GM12878 (cell line): ENCODE measurements around the gene TTC16. TPM values are rescaled to one million over a fixed set of nuclear protein-coding genes. Genes with fewer than 3 reads are reported as not detected.
A peak's percentile ranks its signal among the peaks of the same experiment; 100 is the strongest.

Experiments
- ASH2L ChIP-seq: fragments of 300-600, 200-600 bp; sonication (generic); IDR thresholded peaks from 2 replicates; pipeline ENCODE4 v1.6.1; 2017; ENCODE audit warnings: low read depth, mild to moderate bottlenecking, borderline replicate concordance
- ATF7 ChIP-seq: fragments of 450-650 bp; IDR thresholded peaks from 2 replicates; pipeline ENCODE4 v1.6.1; 2016; ENCODE audit warnings: low read depth, mild to moderate bottlenecking
- BACH1 ChIP-seq: fragments of 450-650 bp; IDR thresholded peaks from 2 replicates; pipeline ENCODE4 v1.6.1; 2017; ENCODE audit warnings: mild to moderate bottlenecking, borderline replicate concordance
- BHLHE40 ChIP-seq, 2 experiments: fragments of 450-650 bp in 1 of 2; IDR thresholded peaks; 2 replicates each; pipeline ENCODE4 v1.6.1; 2011 to 2017; ENCODE audit warnings: low read depth in 2 of 2, borderline replicate concordance in 1 of 2, improper control_type of control experiment in 1 of 2, low read length in 1 of 2, mild to moderate bottlenecking in 1 of 2
- BMI1 ChIP-seq: fragments of 450-650 bp; IDR thresholded peaks from 2 replicates; pipeline ENCODE4 v1.6.1; 2016; ENCODE audit warnings: mild to moderate bottlenecking, moderate library complexity, borderline replicate concordance
- CREM ChIP-seq: IDR thresholded peaks from 2 replicates; pipeline ENCODE4 v1.6.1; 2014; ENCODE audit warnings: antibody characterized with exemption, low read depth
- EP300 ChIP-seq, 2 experiments: fragments of 150-350 bp in 1 of 2; IDR thresholded peaks; 2 replicates each; pipeline ENCODE4 v1.6.1; 2011 to 2012; ENCODE audit warnings: low read depth in 2 of 2, low read length in 2 of 2, borderline replicate concordance in 1 of 2, improper control_type of control experiment in 1 of 2, inconsistent platforms in 1 of 2; ENCODE audit not compliant: control insufficient read depth in 1 of 2
- ETV6 ChIP-seq, 2 experiments: fragments of 450-650 bp in 1 of 2; IDR thresholded peaks in 1 of 2; conservative IDR thresholded peaks in 1 of 2; 2 replicates each; pipeline ENCODE4 v1.6.1; 2014; ENCODE audit warnings: antibody characterized with exemption in 1 of 2, borderline replicate concordance in 1 of 2, low read depth in 1 of 2, mild to moderate bottlenecking in 1 of 2, moderate library complexity in 1 of 2
- HDGF ChIP-seq: fragments of 450-650 bp; IDR thresholded peaks from 2 replicates; pipeline ENCODE4 v1.6.1; 2016; ENCODE audit warnings: antibody characterized with exemption
- MLLT1 ChIP-seq: fragments of 450-650 bp; IDR thresholded peaks from 2 replicates; pipeline ENCODE4 v1.6.1; 2016; ENCODE audit warnings: mild to moderate bottlenecking
- MTA3 ChIP-seq: IDR thresholded peaks from 2 replicates; pipeline ENCODE4 v1.6.1; 2012; ENCODE audit warnings: low read length, inconsistent platforms, borderline replicate concordance
- POLR2AphosphoS5 ChIP-seq: IDR thresholded peaks from 2 replicates; pipeline ENCODE4 v1.6.1; 2011; ENCODE audit warnings: mild to moderate bottlenecking, low read length, inconsistent platforms
- RAD51 ChIP-seq: fragments of 450-650 bp; IDR thresholded peaks from 2 replicates; pipeline ENCODE4 v1.6.1; 2016; ENCODE audit warnings: moderate library complexity, mild to moderate bottlenecking, inconsistent platforms
- RFX5 ChIP-seq: IDR thresholded peaks from 2 replicates; pipeline ENCODE4 v1.6.1; 2011; ENCODE audit warnings: low read depth, low read length, improper control_type of control experiment
- SMARCA5 ChIP-seq: fragments of 450-650 bp; IDR thresholded peaks from 2 replicates; pipeline ENCODE4 v1.6.1; 2017; ENCODE audit warnings: mild to moderate bottlenecking
- SREBF1 ChIP-seq: IDR thresholded peaks from 2 replicates; pipeline ENCODE4 v1.6.1; 2012; ENCODE audit warnings: mild to moderate bottlenecking, low read length
- SUZ12 ChIP-seq: fragments of 200-600 bp; sonication (generic); IDR thresholded peaks from one replicate; pipeline ENCODE4 v1.6.1; 2018; ENCODE audit warnings: antibody characterized with exemption, mild to moderate bottlenecking; ENCODE audit not compliant: unreplicated experiment
- TBL1XR1 ChIP-seq: IDR thresholded peaks from 2 replicates; pipeline ENCODE4 v1.6.1; 2012; ENCODE audit warnings: low read depth, low read length, improper control_type of control experiment
- ZBTB11 ChIP-seq: fragments of 450-650 bp; formaldehyde crosslinking; IDR thresholded peaks from 2 replicates; pipeline ENCODE4 v1.5.0; 2022; ENCODE audit warnings: mild to moderate bottlenecking, missing genetic modification characterization
- ZBTB4 ChIP-seq: fragments of 450-650 bp; formaldehyde crosslinking; IDR thresholded peaks from 2 replicates; pipeline ENCODE4 v1.4.0; 2022; ENCODE audit warnings: mild to moderate bottlenecking, moderate library complexity
- ZNF274 ChIP-seq: IDR thresholded peaks from one replicate; pipeline ENCODE4 v1.8.0; 2011; ENCODE audit not compliant: insufficient read length, insufficient read depth
- ZNF622 ChIP-seq: fragments of 450-650 bp; IDR thresholded peaks from 2 replicates; pipeline ENCODE4 v1.6.1; 2017; ENCODE audit warnings: mild to moderate bottlenecking, inconsistent platforms
- ZZZ3 ChIP-seq: IDR thresholded peaks from 2 replicates; pipeline ENCODE4 v1.6.1; 2011; ENCODE audit warnings: low read depth; ENCODE audit not compliant: control insufficient read depth, insufficient read length
- polyA plus RNA-seq, 11 experiments: library from polyadenylated mRNA; depleted of rRNA in 4 of 11; unstranded in 6 of 11; stranded (reverse) in 5 of 11; fragments of >200 nt; fragmentation: Nextera tagmentation in 4 of 11; fragmentation: Illumina TruSeq in 1 of 11; extraction: Ambion mirVana in 4 of 11; extraction: Trizol in 1 of 11; gene quantifications; 1 replicate in 1 of 11; 2 replicates in 10 of 11; pipeline versions ENCODE4 v1.2.1 to v1.2.3, GENCODE V29; 2011 to 2016; ENCODE audit warnings: inconsistent platforms in 2 of 11, missing spikeins in 2 of 11, low read depth in 1 of 11
- total RNA-seq, 4 experiments: library from RNA; depleted of rRNA in 3 of 4; stranded (reverse); fragments of >200 nt in 3 of 4; fragmentation: Illumina TruSeq in 1 of 4; extraction: Trizol in 1 of 4; gene quantifications; 2 replicates each; pipeline versions ENCODE4 v1.2.1 to v1.2.3, GENCODE V29; 2013 to 2021

The TTC16 gene
- total and polyA plus RNA-seq, 10 of the 15 experiments (the other 5 are each of a cell fraction or from before 2014, with no cell fraction given), result 0.03 TPM; not detected in 9

- TF ChIP-seq EP300 (IDR thresholded peaks at IDR 0.05; ENCODE audit: borderline replicate concordance in 1 of 2, control insufficient read depth in 1 of 2, low read depth in 2 of 2, low read length in 2 of 2) (peak in 1 of 2 experiments; percentile 62; a peak in 1 of 4 replicates), HDGF (0 out of 2 replicates have a peak, but pooled peaks have one; percentile 25), TBL1XR1 (peak; percentile 71; the same call in 1 of the 2 replicates), MTA3 (no peak), ZNF274 (no peak), SREBF1 (peak; percentile 53; the same call in 1 of the 2 replicates), POLR2AphosphoS5 (peak; percentile 64), ZBTB4 (no peak), MLLT1 (no peak), ZZZ3 (no peak), BHLHE40 (IDR thresholded peaks at IDR 0.05; ENCODE audit: borderline replicate concordance in 1 of 2, low read depth in 2 of 2, low read length in 1 of 2) (peak; percentile 66; a peak in 3 of 4 replicates), ETV6 (conservative IDR thresholded peaks at IDR 0.05 in 1 of 2, IDR thresholded peaks at IDR 0.05 in 1 of 2; ENCODE audit: borderline replicate concordance in 1 of 2, low read depth in 1 of 2) (no peak), ZBTB11 (CRISPR knock-in tag) (no peak), CREM (peak; percentile 90), RAD51 (no peak), ATF7 (no peak), BACH1 (peak; percentile 88), RFX5 (peak; percentile 95), BMI1 (peak; percentile 98), SUZ12 (no peak), SMARCA5 (peak; percentile 14; the same call in 1 of the 2 replicates), ZNF622 (no peak), ASH2L (no peak)
Measured at GRCh38 chr9:127734747-127735529, 19.1 kb downstream of the TTC16 start, which contains the start of gene TOR2A (continued).
